Aorta (tissue), 5 donors: ENCODE results near the gene AGAP1. TPM values are rescaled to one million over a fixed set of nuclear protein-coding genes. Genes with fewer than 3 reads are reported as not detected.

Experiments used
- ATAC-seq: fragments of 200-7000 bp; cut with Tn5 transposase; one replicate; pipeline ENCODE4 v1.9.1; 2022; ENCODE audit warnings: moderate library complexity; ENCODE audit not compliant: low FRiP score
- DNase-seq, 2 donors: peaks; one replicate each; pipeline ENCODE4 v3.0.0-alpha.2; 2020
- H3K27ac ChIP-seq, 2 donors: one replicate each; pipeline ENCODE4 v1.5.1; 2013; ENCODE audit warnings: low read length in 2 of 2, mild to moderate bottlenecking in 2 of 2, moderate library complexity in 2 of 2, control low read depth in 1 of 2, inconsistent platforms in 1 of 2, low read depth in 1 of 2
- H3K27me3 ChIP-seq, 2 donors: one replicate each; pipeline ENCODE4 v1.6.1; 2013; ENCODE audit warnings: control low read depth in 1 of 2, low read length in 1 of 2, mild to moderate bottlenecking in 1 of 2, moderate library complexity in 1 of 2; ENCODE audit not compliant: insufficient read depth in 2 of 2, control insufficient read depth in 1 of 2
- H3K36me3 ChIP-seq, 2 donors: one replicate each; pipeline ENCODE4 v1.6.1; 2013; ENCODE audit warnings: control low read depth in 1 of 2, low read length in 1 of 2, mild to moderate bottlenecking in 1 of 2; ENCODE audit not compliant: insufficient read depth in 2 of 2, control insufficient read depth in 1 of 2
- H3K4me1 ChIP-seq, 2 donors: one replicate each; pipeline ENCODE4 v1.6.1; 2013; ENCODE audit warnings: low read length in 2 of 2, control low read depth in 1 of 2, mild to moderate bottlenecking in 1 of 2, moderate library complexity in 1 of 2; ENCODE audit not compliant: insufficient read depth in 2 of 2, control insufficient read depth in 1 of 2
- H3K4me3 ChIP-seq, 2 donors: one replicate each; pipeline ENCODE4 v1.5.1; 2013; ENCODE audit warnings: low read length in 2 of 2, control low read depth in 1 of 2, mild to moderate bottlenecking in 1 of 2
- H3K9me3 ChIP-seq: one replicate; pipeline ENCODE4 v1.6.1; 2013; ENCODE audit warnings: mild to moderate bottlenecking, low read length; ENCODE audit not compliant: control insufficient read depth
- WGBS, 2 donors: extraction: QIAGEN DNeasy Blood & Tissue Kit; methylation state at CpG; one replicate each; pipeline ENCODE4 v1.1.7; 2013; 5-methylcytosine and 5-hydroxymethylcytosine counted together
- intact Hi-C, 2 donors: fragments of 100-400 bp; cut with DNase I; formaldehyde crosslinking; loops; one replicate each; pipeline versions ENCODE4 v1.14.2 to v1.15.0; 2022
- polyA plus RNA-seq, 2 donors: library from polyadenylated mRNA; stranded (reverse); fragments of 200-250 nt; gene quantifications; one replicate each; pipeline ENCODE4 v1.2.3, GENCODE V29; 2013
- total RNA-seq, 2 donors: library from RNA; stranded (reverse); fragmentation: NEBNext Ultra II Directional; extraction: Animal tissue kit (Norgen Biotek cat#: 25700); gene quantifications; one replicate each; pipeline ENCODE4 v1.2.1, GENCODE V29; 2021
- donor health status: healthy with polysubstance abuse.
- donor health status: Bipolar disorder and iron deficiency.
- donor health status: DM: no; HTN: no; CAD: no.
- donor health status: DM: no; HTN: no; CAD: no.
- donor health status: DM: yes; HTN: yes; CAD: no.

The AGAP1 gene
- total and polyA plus RNA-seq, 4 donors, result 3.0 to 32.7 (median 12.7) TPM

- no peaks in the 10 kb centered on the region for H3K4me1 ChIP-seq
- WGBS, 2 donors, result 86 to 88% methylated on average over 4 of the region's 4 CpGs
Measured at GRCh38 chr2:235789552-235789951, 295.7 kb downstream of the AGAP1 start.

DNA sequence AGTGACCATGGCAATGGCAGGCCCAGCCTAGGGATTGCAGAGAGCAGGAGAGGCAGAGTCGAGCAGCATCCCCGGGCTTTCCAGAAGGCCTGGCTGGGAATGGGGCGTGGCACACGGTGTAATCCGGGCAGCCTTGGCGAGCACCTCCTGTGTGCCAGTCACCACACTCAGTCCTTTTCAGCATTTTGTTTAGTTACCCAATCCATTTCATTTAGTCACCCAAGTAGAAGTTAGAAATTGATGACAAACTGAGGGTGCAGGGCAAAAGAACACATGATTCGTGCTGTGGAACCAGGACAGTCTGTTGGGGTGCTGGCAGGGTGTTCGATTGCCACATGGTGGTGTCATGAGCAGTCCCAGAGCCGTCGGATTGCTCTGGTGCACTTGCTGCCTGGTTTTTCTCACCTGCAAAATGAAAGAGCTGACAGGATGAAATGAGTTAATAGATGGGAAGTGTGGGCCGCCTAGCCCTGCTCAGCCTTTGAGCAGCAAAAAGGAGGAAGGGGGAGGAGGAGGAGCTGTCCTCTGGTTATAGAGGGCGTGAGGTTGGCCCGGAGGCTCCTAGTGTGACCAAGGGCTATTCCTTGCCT is 299.4 kb downstream of the AGAP1 start:
- no peaks in the 10 kb centered on the region for H3K27me3 ChIP-seq
- H3K36me3 ChIP-seq, result no peaks in the 10 kb centered on the region
- H3K4me1 ChIP-seq, result no peaks in the 10 kb centered on the region
- intact Hi-C loops, result no loop called here
- no peaks in the 10 kb centered on the region for H3K9me3 ChIP-seq
- ATAC-seq, result no peak
- 78% methylated on average over 13 of the region's 13 CpGs for WGBS, 2 donors
- H3K27ac ChIP-seq, result no peak overlapping the region
- H3K4me3 ChIP-seq, result no peak overlapping the region
- no peak for DNase-seq

More at GRCh38 chr2:235789552-235789951, 295.7 kb downstream of the AGAP1 start:
- peaks cover 0 to 3% of the 10 kb centered on the region in 2 donors for H3K36me3 ChIP-seq
- no peaks in the 10 kb centered on the region for H3K9me3 ChIP-seq
- no peaks in the 10 kb centered on the region for H3K27me3 ChIP-seq
- DNase-seq, result no peak
- intact Hi-C loops, result no loop called here
- ATAC-seq, result no peak
- H3K27ac ChIP-seq, result no peak overlapping the region
- no peak overlapping the region for H3K4me3 ChIP-seq

- Histone ChIP-seq H3K27ac (no peak overlapping the region), H3K9me3 (no peaks in the 10 kb centered on the region), H3K4me1 (no peaks in the 10 kb centered on the region), H3K4me3 (no peak overlapping the region), H3K36me3 (peaks cover 0 to 4% of the 10 kb centered on the region in 2 donors), H3K27me3 (no peaks in the 10 kb centered on the region)
- intact Hi-C loops, result no loop called here
- ATAC-seq (no peak), DNase-seq (no peak)
- 94 to 96% methylated on average over 17 of the region's 17 CpGs for WGBS, 2 donors
Measured at GRCh38 chr2:235799281-235799680, 305.4 kb downstream of the AGAP1 start.

DNA sequence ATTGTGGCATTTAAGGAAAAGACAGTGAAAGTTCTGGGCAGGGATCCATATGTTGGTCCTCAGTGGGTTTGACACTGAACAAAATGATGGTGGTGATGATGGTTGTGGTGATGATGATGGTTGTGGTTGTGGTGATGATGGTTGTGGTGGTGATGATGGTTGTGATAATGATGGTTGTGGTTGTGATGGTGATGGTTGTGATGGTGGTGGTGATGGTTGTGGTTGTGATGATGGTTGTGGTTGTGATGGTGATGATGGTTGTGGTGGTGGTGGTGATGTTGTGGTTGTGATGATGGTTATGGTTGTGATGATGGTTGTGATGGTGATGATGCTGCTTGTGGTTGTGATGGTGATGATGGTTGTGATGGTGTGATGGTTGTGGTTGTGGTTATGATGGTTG is 308.7 kb downstream of the AGAP1 start:
- H3K36me3 ChIP-seq, result peaks cover 0 to 6% of the 10 kb centered on the region in 2 donors
- no peaks in the 10 kb centered on the region for H3K9me3 ChIP-seq

DNA sequence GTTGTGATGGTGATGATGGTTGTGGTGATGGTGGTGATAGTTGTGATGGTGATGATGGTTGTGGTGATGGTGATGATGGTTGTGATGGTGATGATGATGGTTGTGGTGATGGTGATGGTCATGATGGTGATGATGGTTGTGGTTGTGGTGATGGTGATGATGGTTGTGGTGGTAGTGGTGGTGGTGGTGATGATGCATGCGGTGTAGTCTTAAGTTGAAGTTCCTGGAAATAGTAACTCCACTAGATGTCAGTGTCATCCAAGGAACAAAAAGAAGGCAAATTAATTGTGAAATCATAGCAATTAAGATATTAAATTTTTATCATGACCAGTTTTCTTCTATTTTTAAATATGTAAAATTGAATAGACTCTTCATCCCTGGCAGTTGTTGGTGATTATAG is 309.2 kb downstream of the AGAP1 start:
- DNase-seq (no peak), ATAC-seq (no peak)
- H3K27ac ChIP-seq, result no peak overlapping the region
- no peaks in the 10 kb centered on the region for H3K9me3 ChIP-seq
- no peak overlapping the region for H3K4me3 ChIP-seq
- H3K36me3 ChIP-seq, result peaks cover 0 to 7% of the 10 kb centered on the region in 2 donors
- intact Hi-C loops, result no loop called here
- no peaks in the 10 kb centered on the region for H3K4me1 ChIP-seq
- 95 to 100% methylated on average over 1 of the region's 1 CpG for WGBS, 2 donors
- no peaks in the 10 kb centered on the region for H3K27me3 ChIP-seq

More for the DNA sequence above, 308.7 kb downstream of the AGAP1 start:
- no peaks in the 10 kb centered on the region for H3K4me1 ChIP-seq
- ATAC-seq (no peak), DNase-seq (no peak)
- intact Hi-C loops, result no loop called here
- H3K27ac ChIP-seq, result no peak overlapping the region
- H3K27me3 ChIP-seq, result no peaks in the 10 kb centered on the region
- no peak overlapping the region for H3K4me3 ChIP-seq

DNA sequence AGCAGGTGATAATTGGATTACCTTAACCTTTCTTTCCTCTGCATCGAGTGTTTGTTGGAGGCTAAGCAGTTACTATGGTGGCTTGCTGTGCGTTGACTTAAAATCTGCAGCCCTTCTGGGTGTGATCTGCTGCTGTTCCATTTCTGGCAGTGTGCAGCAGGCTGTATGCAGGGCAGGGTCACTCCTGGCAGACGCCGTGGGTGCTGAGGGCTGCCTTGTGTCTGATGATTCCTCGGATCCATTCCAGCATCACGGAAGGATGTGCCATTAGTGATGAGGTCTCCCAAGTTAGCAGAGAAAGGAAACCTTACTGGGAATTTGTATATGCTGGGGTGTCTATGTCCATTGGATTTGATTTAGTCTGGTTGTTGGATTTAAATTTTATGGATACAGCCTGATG is 310.8 kb downstream of the AGAP1 start:
- ATAC-seq (no peak), DNase-seq (no peak)
- no peak overlapping the region for H3K4me3 ChIP-seq
- H3K27me3 ChIP-seq, result no peaks in the 10 kb centered on the region
- intact Hi-C loops, result no loop called here
- H3K36me3 ChIP-seq, result peaks cover 0 to 8% of the 10 kb centered on the region in 2 donors
- H3K27ac ChIP-seq, result no peak overlapping the region
- H3K4me1 ChIP-seq, result no peaks in the 10 kb centered on the region
- 80 to 85% methylated on average over 6 of the region's 6 CpGs for WGBS, 2 donors
- H3K9me3 ChIP-seq, result no peaks in the 10 kb centered on the region

- H3K36me3 ChIP-seq, result peaks cover 0 to 6% of the 10 kb centered on the region in 2 donors
- 88 to 91% methylated on average over 29 of the region's 29 CpGs for WGBS, 2 donors
- no peaks in the 10 kb centered on the region for H3K9me3 ChIP-seq
- no peak overlapping the region for H3K4me3 ChIP-seq
- ATAC-seq (no peak), DNase-seq (peak in 1 of 2 donors; percentile 44)
- no peaks in the 10 kb centered on the region for H3K4me1 ChIP-seq
- intact Hi-C loops, result no loop called here
- no peaks in the 10 kb centered on the region for H3K27me3 ChIP-seq
- H3K27ac ChIP-seq, result no peak overlapping the region
Measured at GRCh38 chr2:235806986-235807750, 313.3 kb downstream of the AGAP1 start.

DNA sequence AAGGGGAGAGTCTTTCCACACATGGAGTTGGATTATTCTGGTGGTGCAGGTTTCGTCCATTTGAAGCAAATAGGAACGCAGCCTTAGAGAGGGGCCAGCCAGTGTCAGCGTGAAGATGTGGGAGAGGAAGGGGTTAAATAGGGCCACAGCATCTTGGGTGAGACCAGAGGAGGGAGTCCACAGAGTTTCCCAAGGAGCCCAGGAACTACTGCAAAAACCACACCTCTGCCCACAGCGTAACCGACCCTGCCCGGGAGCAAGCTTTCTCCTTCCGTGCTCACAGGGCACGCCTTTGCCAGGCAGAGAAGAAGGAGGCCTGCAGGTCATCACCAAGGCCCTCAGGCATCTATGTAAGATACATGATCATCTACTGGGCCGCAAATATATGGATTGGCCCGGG is 314.5 kb downstream of the AGAP1 start:
- no peak overlapping the region for H3K27ac ChIP-seq
- 96% methylated on average over 10 of the region's 10 CpGs for WGBS, 2 donors
- DNase-seq (peak in 1 of 2 donors; percentile 55), ATAC-seq (no peak)
- H3K9me3 ChIP-seq, result no peaks in the 10 kb centered on the region
- intact Hi-C loops, result no loop called here
- no peak overlapping the region for H3K4me3 ChIP-seq
- H3K4me1 ChIP-seq, result no peaks in the 10 kb centered on the region
- H3K36me3 ChIP-seq, result peaks cover 0 to 6% of the 10 kb centered on the region in 2 donors
- H3K27me3 ChIP-seq, result no peaks in the 10 kb centered on the region

DNA sequence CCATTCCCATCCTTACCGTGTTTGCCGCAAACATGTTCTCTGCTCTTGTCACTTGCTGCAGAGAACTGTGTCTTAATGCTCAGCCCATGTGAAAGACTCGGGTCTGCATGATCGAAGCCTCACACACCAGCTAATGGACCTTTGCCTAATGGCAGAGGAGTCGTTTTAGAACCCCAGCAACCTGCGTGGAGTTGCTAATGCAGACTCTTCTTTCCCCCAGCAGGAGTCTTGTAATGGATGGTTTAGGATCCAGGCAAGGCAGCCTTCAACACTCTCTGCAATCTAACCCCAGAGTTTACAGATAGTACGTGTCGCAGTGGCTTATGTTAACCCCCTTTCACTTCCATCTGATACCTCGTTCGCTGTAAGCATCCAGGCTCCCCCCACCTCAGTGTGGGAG is 316.4 kb downstream of the AGAP1 start:
- Histone ChIP-seq H3K27me3 (no peaks in the 10 kb centered on the region), H3K9me3 (no peaks in the 10 kb centered on the region), H3K4me3 (no peak overlapping the region), H3K36me3 (peaks cover 0 to 6% of the 10 kb centered on the region in 2 donors), H3K27ac (no peak overlapping the region), H3K4me1 (no peaks in the 10 kb centered on the region)
- no peak for DNase-seq
- intact Hi-C loops, result no loop called here
- no peak for ATAC-seq
- 78 to 79% methylated on average over 10 of the region's 10 CpGs for WGBS, 2 donors
